Measurements from ENCODE around the gene APOC3.

APOC3 gene

DNA sequence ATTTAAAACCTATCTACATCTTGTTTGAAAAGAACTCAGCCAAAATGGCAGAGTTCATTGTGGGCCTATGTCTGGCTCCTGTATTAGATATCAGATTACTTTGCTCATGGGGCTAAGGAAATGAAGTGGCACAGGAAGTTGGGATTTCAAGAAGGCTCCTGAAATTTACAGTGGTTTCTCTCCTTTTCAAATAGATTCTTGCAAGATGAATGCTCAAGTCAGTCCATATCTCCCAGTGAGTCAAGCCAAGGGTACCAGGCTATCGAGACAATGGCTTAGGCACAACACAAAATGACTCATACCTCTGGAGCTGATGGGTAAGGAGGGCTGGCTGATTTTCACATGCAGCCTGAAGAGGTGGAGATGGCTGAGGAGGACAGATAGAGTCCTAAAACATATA lies 31.8 kb downstream of the APOC3 start:
- no peaks in the 10 kb centered on the region for H3K9me3 Mint-ChIP-seq
- H3K4me3 Mint-ChIP-seq, result no peak overlapping the region
- H3K36me3 Mint-ChIP-seq (ENCODE audit: low read depth), result peaks cover 57% of the 10 kb centered on the region
- H3K27me3 Mint-ChIP-seq (ENCODE audit: low read depth), result no peaks in the 10 kb centered on the region
- no peak overlapping the region for H3K27ac Mint-ChIP-seq
- H3K4me1 Mint-ChIP-seq (ENCODE audit: low read depth), result peaks cover 7% of the 10 kb centered on the region

DNA sequence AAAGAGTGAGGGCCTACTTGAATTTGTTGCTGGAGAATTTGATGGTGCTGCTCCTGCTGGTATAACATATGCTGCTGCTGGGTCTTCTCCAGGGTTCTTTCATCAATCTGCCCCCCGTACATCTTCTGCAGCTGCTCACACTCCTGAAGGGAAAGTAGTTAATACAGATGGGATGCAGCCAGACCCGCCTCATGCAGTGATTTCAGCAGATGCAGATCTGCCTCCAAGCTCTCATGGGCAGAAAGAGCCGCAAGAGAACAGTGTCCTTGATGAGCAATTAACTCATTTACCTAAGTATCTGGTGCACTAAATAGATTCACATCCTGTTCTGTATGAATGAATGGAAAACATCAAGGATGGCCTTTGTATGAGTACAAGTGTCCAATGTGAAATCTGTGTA lies 32.5 kb downstream of the APOC3 start:
- no peak overlapping the region for H3K27ac Mint-ChIP-seq

DNA sequence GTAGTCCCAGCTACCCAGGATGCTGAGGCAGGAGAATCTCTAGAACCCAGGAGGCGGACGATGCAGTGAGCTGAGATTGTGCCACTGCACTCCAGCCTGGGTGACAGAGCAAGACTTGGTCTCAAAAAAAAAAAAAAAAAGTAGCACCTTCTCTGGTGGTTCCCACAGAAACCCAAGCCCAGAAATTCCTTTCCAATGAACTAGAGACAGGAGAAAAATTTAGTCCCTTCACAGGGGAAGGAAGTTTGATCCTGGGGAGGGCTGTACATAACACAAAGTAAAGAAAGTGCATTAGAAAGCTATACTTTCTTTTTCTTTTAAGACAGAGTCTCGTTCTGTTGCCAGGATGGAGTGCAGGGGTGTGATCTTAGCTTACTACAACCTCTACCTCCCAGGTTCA lies 33.2 kb downstream of the APOC3 start:
- H3K27me3 Mint-ChIP-seq (ENCODE audit: low read depth), result no peaks in the 10 kb centered on the region
- no peak overlapping the region for H3K4me3 Mint-ChIP-seq
- H3K9me3 Mint-ChIP-seq, result no peaks in the 10 kb centered on the region
- peaks cover 2% of the 10 kb centered on the region for H3K4me1 Mint-ChIP-seq (ENCODE audit: low read depth)
- H3K36me3 Mint-ChIP-seq (ENCODE audit: low read depth), result peaks cover 61% of the 10 kb centered on the region
- no peak overlapping the region for H3K27ac Mint-ChIP-seq

More for the DNA sequence above, 32.5 kb downstream of the APOC3 start:
- Mint-ChIP-seq H3K27me3 (ENCODE audit: low read depth) (no peaks in the 10 kb centered on the region), H3K9me3 (no peaks in the 10 kb centered on the region), H3K36me3 (ENCODE audit: low read depth) (peaks cover 57% of the 10 kb centered on the region), H3K4me3 (no peak overlapping the region), H3K4me1 (ENCODE audit: low read depth) (peaks cover 2% of the 10 kb centered on the region)

DNA sequence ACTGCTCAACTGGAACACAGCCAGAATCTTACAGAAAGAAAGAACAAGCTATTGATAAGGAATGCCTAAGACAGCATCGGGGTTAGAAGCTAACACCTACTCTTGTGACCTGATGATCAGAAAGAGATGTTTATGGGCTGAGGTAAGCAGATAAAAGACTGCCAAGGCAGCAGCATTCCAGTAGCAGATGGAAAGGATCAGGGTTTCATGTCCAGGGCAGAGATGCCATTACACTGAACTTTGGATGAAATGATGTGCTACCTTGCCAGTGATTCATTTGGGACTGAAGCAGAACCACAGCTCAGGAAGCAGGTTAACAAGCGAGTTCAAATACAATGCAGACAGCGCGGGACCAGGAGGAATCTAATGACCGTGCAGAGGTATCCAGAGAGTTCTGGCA lies 34.8 kb downstream of the APOC3 start:
- H3K4me1 Mint-ChIP-seq (ENCODE audit: low read depth), result peaks cover 2% of the 10 kb centered on the region
- no peak overlapping the region for H3K4me3 Mint-ChIP-seq
- H3K9me3 Mint-ChIP-seq, result no peaks in the 10 kb centered on the region
- H3K27ac Mint-ChIP-seq, result no peak overlapping the region
- peaks cover 57% of the 10 kb centered on the region for H3K36me3 Mint-ChIP-seq (ENCODE audit: low read depth)
- no peaks in the 10 kb centered on the region for H3K27me3 Mint-ChIP-seq (ENCODE audit: low read depth)

DNA sequence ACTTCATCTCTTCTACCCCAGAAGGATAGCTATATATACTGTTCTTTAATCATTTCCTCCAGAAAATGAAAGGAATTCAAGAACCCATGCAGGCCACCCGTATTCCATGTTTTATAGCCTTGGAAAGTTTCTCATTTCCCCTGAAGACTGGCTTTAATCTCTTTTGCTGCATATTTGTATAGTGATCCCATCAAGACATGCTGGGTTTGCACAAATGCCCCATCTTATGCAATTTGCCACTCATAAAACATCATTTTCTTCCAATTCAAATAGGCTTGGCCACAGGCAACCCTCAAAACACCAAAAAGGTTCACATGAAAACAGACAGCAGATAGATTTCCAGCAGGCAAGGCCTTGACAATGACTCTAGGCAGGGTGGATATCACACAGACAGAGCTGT lies 36.0 kb downstream of the APOC3 start:
- Mint-ChIP-seq H3K36me3 (ENCODE audit: low read depth) (peaks cover 61% of the 10 kb centered on the region), H3K27ac (no peak overlapping the region), H3K27me3 (ENCODE audit: low read depth) (no peaks in the 10 kb centered on the region), H3K9me3 (no peaks in the 10 kb centered on the region), H3K4me1 (ENCODE audit: low read depth) (peaks cover 14% of the 10 kb centered on the region), H3K4me3 (no peak overlapping the region)

DNA sequence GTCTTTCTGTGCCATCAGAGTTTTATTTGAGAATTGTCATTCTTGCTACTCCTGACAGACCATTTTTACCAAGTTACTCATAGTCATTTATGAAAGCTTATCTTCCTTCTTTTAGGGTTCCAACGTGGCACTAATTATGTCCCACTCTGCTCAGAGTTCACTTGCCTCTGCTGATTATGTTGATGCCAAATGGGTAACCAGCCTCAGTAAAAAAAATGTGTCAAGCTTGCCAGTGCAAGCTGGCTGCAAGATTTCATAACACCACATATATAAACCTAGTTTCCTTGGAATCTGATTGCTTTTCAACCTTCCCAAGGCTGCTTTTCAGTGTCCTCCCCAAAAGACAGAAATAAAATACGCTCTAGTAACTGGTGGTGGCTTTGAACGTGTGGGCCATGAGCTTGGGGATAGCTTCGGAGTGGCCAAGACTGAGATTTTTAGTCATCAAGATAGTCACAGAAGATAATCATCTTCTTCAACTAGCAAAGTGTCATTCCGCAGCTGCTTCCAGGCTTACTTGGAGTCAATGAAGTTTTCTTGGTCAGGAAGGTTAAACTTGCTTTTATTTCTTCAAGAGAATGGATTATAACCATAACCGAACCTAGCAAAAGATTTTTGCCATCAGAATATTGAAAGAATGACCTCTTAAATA lies 37.2 kb downstream of the APOC3 start:
- Mint-ChIP-seq H3K4me3 (no peak overlapping the region), H3K27me3 (ENCODE audit: low read depth) (no peaks in the 10 kb centered on the region), H3K9me3 (no peaks in the 10 kb centered on the region), H3K36me3 (ENCODE audit: low read depth) (peaks cover 60% of the 10 kb centered on the region), H3K27ac (no peak overlapping the region), H3K4me1 (ENCODE audit: low read depth) (peaks cover 22% of the 10 kb centered on the region)

DNA sequence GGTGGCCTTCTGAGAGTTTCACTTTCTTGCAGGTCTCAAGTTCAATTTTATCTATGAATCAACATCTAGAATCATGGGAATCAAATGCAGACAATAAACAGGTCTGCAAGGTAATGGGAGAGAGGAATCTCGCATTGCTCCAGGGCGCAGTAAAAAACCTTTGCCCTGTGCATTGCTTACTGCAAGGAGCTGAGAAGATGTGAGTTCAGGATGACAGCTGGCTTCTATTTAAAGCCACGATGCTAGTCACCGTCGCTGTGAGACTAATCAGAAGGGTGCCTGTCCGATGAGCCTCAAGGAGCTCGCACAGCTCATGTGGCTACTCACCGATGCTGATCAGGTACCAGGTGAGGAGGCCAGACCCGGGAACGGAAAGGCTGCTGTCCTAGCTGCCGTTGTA lies 37.9 kb downstream of the APOC3 start:
- H3K4me1 Mint-ChIP-seq (ENCODE audit: low read depth), result peaks cover 22% of the 10 kb centered on the region
- H3K9me3 Mint-ChIP-seq, result no peaks in the 10 kb centered on the region
- H3K27ac Mint-ChIP-seq, result no peak overlapping the region
- no peaks in the 10 kb centered on the region for H3K27me3 Mint-ChIP-seq (ENCODE audit: low read depth)
- H3K4me3 Mint-ChIP-seq, result no peak overlapping the region
- H3K36me3 Mint-ChIP-seq (ENCODE audit: low read depth), result peaks cover 57% of the 10 kb centered on the region

DNA sequence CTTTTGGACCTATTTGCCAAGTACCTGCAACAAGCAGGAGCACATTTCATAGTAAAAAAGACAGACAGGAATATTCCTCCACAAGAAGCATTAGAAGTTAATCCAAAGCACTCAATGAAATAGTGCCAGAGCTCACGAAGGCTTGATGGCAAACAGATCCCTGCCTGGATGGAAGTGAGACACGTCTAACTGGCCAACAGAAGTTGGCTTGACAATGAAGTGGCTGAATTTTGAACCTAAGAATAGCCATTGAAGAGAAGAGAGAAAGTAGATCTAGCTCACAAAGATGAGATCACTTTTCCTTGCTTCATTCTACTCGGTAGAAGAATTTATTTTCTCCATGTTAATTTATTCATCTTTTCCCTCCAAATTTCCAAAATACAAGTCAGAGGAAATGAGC lies 38.4 kb downstream of the APOC3 start:
- Mint-ChIP-seq H3K9me3 (no peaks in the 10 kb centered on the region), H3K27me3 (ENCODE audit: low read depth) (no peaks in the 10 kb centered on the region), H3K4me3 (no peak overlapping the region), H3K36me3 (ENCODE audit: low read depth) (peaks cover 61% of the 10 kb centered on the region), H3K4me1 (ENCODE audit: low read depth) (peaks cover 22% of the 10 kb centered on the region), H3K27ac (no peak overlapping the region)

DNA sequence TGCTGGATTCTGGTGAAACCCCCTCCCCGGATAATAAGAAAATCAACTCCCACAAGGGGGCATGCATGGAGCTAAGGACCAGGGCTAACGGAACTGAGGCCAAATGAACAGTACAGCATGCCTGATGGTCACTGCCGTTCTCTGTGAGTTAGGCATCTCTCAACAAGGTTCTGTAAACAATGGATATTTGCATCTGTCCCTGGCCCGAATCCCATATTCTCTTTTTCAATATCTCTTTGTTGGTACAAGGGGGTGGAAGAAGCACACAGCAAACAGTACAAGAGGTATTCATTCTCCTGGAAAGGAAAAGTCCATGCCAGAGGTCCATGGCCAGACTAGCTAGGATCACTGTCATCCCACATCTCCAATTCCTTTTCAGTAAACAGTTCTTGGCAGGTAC lies 39.9 kb downstream of the APOC3 start:
- Mint-ChIP-seq H3K36me3 (ENCODE audit: low read depth) (peaks cover 61% of the 10 kb centered on the region), H3K4me3 (no peak overlapping the region), H3K27ac (peak overlapping the region; percentile 42), H3K9me3 (no peaks in the 10 kb centered on the region), H3K27me3 (ENCODE audit: low read depth) (no peaks in the 10 kb centered on the region), H3K4me1 (ENCODE audit: low read depth) (peaks cover 22% of the 10 kb centered on the region)

DNA sequence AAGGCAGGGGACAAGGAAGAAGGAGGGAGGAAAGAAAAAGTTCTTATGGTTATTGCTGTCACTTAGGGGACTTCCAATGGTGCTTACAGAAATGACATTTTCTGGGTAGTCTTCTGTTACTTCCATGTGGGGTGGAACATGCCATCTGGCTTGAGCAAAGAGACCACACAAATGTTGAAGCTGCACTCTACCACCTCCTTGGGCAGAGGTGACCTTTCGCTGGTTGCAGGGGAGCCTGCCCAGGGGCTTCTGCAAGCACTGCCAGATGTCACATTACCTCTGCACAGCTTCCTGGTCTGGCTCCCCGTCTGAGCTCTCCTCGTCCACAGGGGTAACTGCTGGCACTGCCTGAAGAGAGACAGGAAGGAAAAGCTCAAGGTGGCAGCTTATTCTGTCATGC lies 40.3 kb downstream of the APOC3 start:
- Mint-ChIP-seq H3K27ac (peak overlapping the region; percentile 42), H3K9me3 (no peaks in the 10 kb centered on the region), H3K27me3 (ENCODE audit: low read depth) (no peaks in the 10 kb centered on the region), H3K4me3 (no peak overlapping the region), H3K4me1 (ENCODE audit: low read depth) (peaks cover 22% of the 10 kb centered on the region), H3K36me3 (ENCODE audit: low read depth) (peaks cover 63% of the 10 kb centered on the region)

DNA sequence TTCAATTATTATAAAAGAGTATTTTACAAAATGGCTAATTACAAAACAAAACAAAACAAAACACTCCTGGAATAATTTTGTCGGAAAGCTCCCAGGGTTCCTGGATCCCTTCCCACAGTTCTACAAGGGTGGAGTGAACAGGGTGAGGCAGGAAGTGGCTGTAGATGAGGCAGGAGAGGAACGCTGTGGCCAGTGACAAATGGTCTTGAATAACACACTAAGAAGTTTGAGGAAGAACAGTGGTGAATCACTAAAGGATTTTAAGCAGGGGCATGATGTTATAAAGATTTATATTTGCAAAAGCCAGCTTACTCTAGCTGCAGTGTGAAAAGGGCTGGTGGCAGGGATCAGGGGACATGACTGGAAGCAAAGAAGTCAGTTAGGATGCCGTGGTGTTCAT lies 41.5 kb downstream of the APOC3 start:
- no peak overlapping the region for H3K4me3 Mint-ChIP-seq
- no peaks in the 10 kb centered on the region for H3K9me3 Mint-ChIP-seq
- H3K27ac Mint-ChIP-seq, result peak overlapping the region; percentile 6
- H3K27me3 Mint-ChIP-seq (ENCODE audit: low read depth), result no peaks in the 10 kb centered on the region
- peaks cover 64% of the 10 kb centered on the region for H3K36me3 Mint-ChIP-seq (ENCODE audit: low read depth)
- H3K4me1 Mint-ChIP-seq (ENCODE audit: low read depth), result peaks cover 22% of the 10 kb centered on the region

DNA sequence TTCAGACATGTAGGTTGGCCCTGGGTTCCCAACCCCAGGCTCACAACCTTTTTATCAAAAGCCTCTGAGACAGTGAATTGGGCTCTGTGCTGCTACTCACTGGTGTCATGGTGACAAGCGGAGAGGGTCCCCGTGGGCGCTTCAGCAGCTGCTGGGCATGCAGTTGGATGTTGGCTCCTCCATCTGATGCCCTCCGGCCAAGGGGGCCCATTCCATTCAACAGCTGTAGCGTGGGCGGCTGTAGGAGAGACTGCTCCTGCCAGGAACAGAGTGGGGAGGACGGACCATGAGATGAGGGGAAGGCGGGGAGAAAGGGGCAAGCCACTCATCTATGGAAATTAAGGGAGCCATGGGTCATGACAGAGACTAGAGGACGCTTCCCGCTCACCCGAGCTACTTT lies 43.7 kb downstream of the APOC3 start:
- H3K27me3 Mint-ChIP-seq (ENCODE audit: low read depth), result no peaks in the 10 kb centered on the region
- H3K4me1 Mint-ChIP-seq (ENCODE audit: low read depth), result peaks cover 22% of the 10 kb centered on the region
- H3K4me3 Mint-ChIP-seq, result no peak overlapping the region
- H3K27ac Mint-ChIP-seq, result no peak overlapping the region
- peaks cover 48% of the 10 kb centered on the region for H3K36me3 Mint-ChIP-seq (ENCODE audit: low read depth)
- no peaks in the 10 kb centered on the region for H3K9me3 Mint-ChIP-seq

DNA sequence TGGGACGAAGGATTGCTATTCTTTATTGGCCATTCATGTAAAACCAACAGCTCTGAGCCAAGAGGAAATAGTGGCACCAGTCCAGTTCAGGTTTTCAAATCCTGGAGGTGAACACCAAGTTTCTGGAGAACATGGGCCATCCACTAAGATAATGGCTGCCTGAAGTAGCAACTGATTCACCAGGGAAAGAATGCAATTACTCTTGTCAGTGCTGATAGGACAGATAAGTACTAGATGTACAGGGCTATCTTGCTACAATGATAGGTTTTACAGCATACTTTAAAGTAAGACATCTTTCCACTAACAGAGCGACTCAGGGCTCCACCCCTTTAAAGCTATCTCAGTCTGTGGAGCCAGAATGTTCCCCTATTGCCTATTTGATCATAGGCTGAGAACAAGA lies 44.5 kb downstream of the APOC3 start:
- Mint-ChIP-seq H3K4me3 (no peak overlapping the region), H3K27me3 (ENCODE audit: low read depth) (no peaks in the 10 kb centered on the region), H3K4me1 (ENCODE audit: low read depth) (peaks cover 24% of the 10 kb centered on the region), H3K27ac (no peak overlapping the region), H3K9me3 (no peaks in the 10 kb centered on the region), H3K36me3 (ENCODE audit: low read depth) (peaks cover 47% of the 10 kb centered on the region)

DNA sequence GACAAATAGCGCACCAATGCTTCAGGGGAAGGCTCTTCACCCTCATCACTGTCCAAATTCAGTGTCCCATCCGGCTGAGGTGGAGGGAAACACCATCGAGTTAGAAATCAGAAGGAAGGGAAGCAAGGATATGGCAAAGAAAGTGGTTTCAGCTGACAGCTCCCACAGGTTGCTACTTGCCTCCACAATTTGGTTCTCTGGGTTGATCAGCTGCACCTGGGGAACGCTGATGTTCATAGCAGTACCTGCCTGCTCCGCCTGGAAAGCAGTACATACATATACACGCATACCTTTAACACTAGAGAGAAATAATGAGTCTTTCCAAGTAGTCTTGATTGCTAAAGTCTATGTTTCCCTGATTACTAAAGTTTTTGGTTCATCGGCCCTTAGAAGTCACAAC lies 45.5 kb downstream of the APOC3 start:
- H3K4me1 Mint-ChIP-seq (ENCODE audit: low read depth), result peaks cover 18% of the 10 kb centered on the region
- no peaks in the 10 kb centered on the region for H3K9me3 Mint-ChIP-seq
- H3K27me3 Mint-ChIP-seq (ENCODE audit: low read depth), result no peaks in the 10 kb centered on the region
- no peak overlapping the region for H3K27ac Mint-ChIP-seq
- H3K36me3 Mint-ChIP-seq (ENCODE audit: low read depth), result peaks cover 40% of the 10 kb centered on the region
- H3K4me3 Mint-ChIP-seq, result no peak overlapping the region

DNA sequence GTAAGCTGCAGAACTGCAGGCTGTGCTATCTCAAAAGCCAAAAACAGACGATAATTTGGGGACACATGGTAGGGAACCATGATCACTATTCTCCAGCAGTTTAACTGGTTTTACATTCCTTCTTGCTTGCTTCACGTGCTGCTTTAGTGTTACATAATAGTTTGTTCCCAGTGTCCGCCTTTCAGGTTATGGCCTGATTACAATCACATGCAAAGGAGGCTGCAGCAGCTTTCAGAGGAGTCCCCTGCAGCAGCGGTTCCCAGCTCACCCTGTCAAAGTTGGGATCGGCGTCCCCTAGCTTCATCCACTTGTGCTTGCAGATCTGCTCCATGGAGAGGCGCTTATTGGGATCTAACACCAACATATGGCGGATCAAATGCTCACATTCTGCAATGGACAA lies 46.9 kb downstream of the APOC3 start:
- peaks cover 34% of the 10 kb centered on the region for H3K36me3 Mint-ChIP-seq (ENCODE audit: low read depth)
- no peaks in the 10 kb centered on the region for H3K27me3 Mint-ChIP-seq (ENCODE audit: low read depth)
- H3K9me3 Mint-ChIP-seq, result no peaks in the 10 kb centered on the region
- no peak overlapping the region for H3K4me3 Mint-ChIP-seq
- no peak overlapping the region for H3K27ac Mint-ChIP-seq
- peaks cover 5% of the 10 kb centered on the region for H3K4me1 Mint-ChIP-seq (ENCODE audit: low read depth)
